Neural crest cell (in vitro differentiated cells): ENCODE data around the gene RPL32. TPM values are rescaled to one million over a fixed set of nuclear protein-coding genes. Genes with fewer than 3 reads are reported as not detected.

Source experiments
- DNase-seq: peaks from one replicate; pipeline ENCODE4 v3.0.0; 2021; ENCODE audit warnings: low read depth, mixed read lengths, low spot score
- H3K27ac Mint-ChIP-seq: one replicate; pipeline ENCODE4 v1.8.0; 2021; ENCODE audit warnings: mild to moderate bottlenecking, mixed read lengths; ENCODE audit not compliant: unreplicated experiment
- H3K27me3 Mint-ChIP-seq: 2 replicates; pipeline ENCODE4 v1.8.0; 2021; ENCODE audit warnings: low read depth, mild to moderate bottlenecking, mixed read lengths
- H3K36me3 Mint-ChIP-seq: 2 replicates; pipeline ENCODE4 v1.8.0; 2021; ENCODE audit warnings: low read depth, mild to moderate bottlenecking, mixed read lengths
- H3K4me1 Mint-ChIP-seq: 2 replicates; pipeline ENCODE4 v1.8.0; 2021; ENCODE audit warnings: mixed read lengths
- H3K4me3 Mint-ChIP-seq: one replicate; pipeline ENCODE4 v1.8.0; 2021; ENCODE audit warnings: mild to moderate bottlenecking, mixed read lengths
- H3K9me3 Mint-ChIP-seq: 2 replicates; pipeline ENCODE4 v1.8.0; 2021; ENCODE audit warnings: mixed read lengths
- CTCF ChIP-seq: fragments of 200-600 bp; sonication (generic); conservative IDR thresholded peaks from 2 replicates; pipeline ENCODE4 v1.5.0; 2021; ENCODE audit warnings: antibody characterized with exemption, mild to moderate bottlenecking
- total RNA-seq: library from RNA; stranded (reverse); gene quantifications from 2 replicates; pipeline ENCODE4 v1.2.1, GENCODE V29; 2021

The RPL32 gene
- total RNA-seq, 1 donor from 2014 or later, result 1,918 TPM

- Mint-ChIP-seq H3K4me1 (no peaks in the 10 kb centered on the region), H3K27ac (no peak overlapping the region), H3K4me3 (no peak overlapping the region), H3K9me3 (no peaks in the 10 kb centered on the region), H3K36me3 (no peaks in the 10 kb centered on the region), H3K27me3 (no peaks in the 10 kb centered on the region)
- no peak for DNase-seq
- TF ChIP-seq CTCF, result no peak
Measured at GRCh38 chr3:12818273-12818672, 23.1 kb downstream of the RPL32 start.

- H3K9me3 Mint-ChIP-seq, result no peaks in the 10 kb centered on the region
- H3K4me1 Mint-ChIP-seq, result no peaks in the 10 kb centered on the region
- H3K27ac Mint-ChIP-seq, result no peak overlapping the region
- TF ChIP-seq CTCF, result no peak
- DNase-seq, result no peak
- H3K36me3 Mint-ChIP-seq, result no peaks in the 10 kb centered on the region
- H3K27me3 Mint-ChIP-seq, result no peaks in the 10 kb centered on the region
- no peak overlapping the region for H3K4me3 Mint-ChIP-seq
Measured at GRCh38 chr3:12817343-12817710, 24.0 kb downstream of the RPL32 start.

GRCh38 chr3:12816521-12817342 lies 24.6 kb downstream of the RPL32 start:
- TF ChIP-seq CTCF, result no peak
- no peak overlapping the region for H3K27ac Mint-ChIP-seq
- DNase-seq, result no peak
- no peaks in the 10 kb centered on the region for H3K27me3 Mint-ChIP-seq
- no peaks in the 10 kb centered on the region for H3K36me3 Mint-ChIP-seq
- no peaks in the 10 kb centered on the region for H3K4me1 Mint-ChIP-seq
- H3K4me3 Mint-ChIP-seq, result no peak overlapping the region
- H3K9me3 Mint-ChIP-seq, result no peaks in the 10 kb centered on the region

- H3K27ac Mint-ChIP-seq, result no peak overlapping the region
- peaks cover 2% of the 10 kb centered on the region for H3K4me1 Mint-ChIP-seq
- DNase-seq, result no peak
- TF ChIP-seq CTCF, result no peak
- no peaks in the 10 kb centered on the region for H3K36me3 Mint-ChIP-seq
- no peaks in the 10 kb centered on the region for H3K9me3 Mint-ChIP-seq
- H3K27me3 Mint-ChIP-seq, result no peaks in the 10 kb centered on the region
- H3K4me3 Mint-ChIP-seq, result no peak overlapping the region
Measured at GRCh38 chr3:12815719-12816118, 25.6 kb downstream of the RPL32 start.

- no peaks in the 10 kb centered on the region for H3K27me3 Mint-ChIP-seq
- no peak for TF ChIP-seq CTCF
- no peaks in the 10 kb centered on the region for H3K36me3 Mint-ChIP-seq
- no peaks in the 10 kb centered on the region for H3K9me3 Mint-ChIP-seq
- DNase-seq, result no peak
- no peak overlapping the region for H3K27ac Mint-ChIP-seq
- H3K4me3 Mint-ChIP-seq, result no peak overlapping the region
- peaks cover 6% of the 10 kb centered on the region for H3K4me1 Mint-ChIP-seq
Measured at GRCh38 chr3:12815078-12815477, 26.3 kb downstream of the RPL32 start.
